ENCODE results near the gene OLA1. TPM values are rescaled to one million over a fixed set of nuclear protein-coding genes. Genes with fewer than 3 reads are reported as not detected.

The OLA1 gene
- polyA plus RNA-seq, 2 of the 4 experiments (the other 2 are of a cell fraction), result 127 to 226 TPM

DNA sequence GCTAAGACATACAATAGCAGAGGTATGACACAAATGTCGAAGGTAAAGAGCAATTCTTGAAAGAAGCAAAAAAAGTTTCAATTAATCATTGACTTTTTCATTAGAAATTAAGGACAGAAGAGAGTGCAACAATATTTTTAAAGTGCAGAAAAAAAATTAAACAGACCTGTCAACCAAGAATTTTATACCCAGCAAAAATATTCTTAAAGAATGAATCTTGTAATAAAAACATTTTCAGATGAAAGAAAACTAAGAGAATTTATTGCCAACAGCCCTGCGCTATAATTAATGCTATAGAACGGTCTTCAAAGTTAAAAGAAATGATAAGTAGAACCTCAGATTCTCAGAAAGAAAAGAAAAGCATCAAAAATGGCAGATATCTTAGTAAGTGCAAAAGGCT, 79.0 kb downstream of the OLA1 start:
- no peaks in the 10 kb centered on the region for H3K4me1 ChIP-seq
- WGBS (ENCODE audit: missing lambda C conversion rate), result 94% methylated on average over 3 of the region's 3 CpGs
- no peak for DNase-seq (ENCODE audit: low read depth in 1 of 2, low spot score in 1 of 2)
- peaks cover 40% of the 10 kb centered on the region for H3K9me3 ChIP-seq
- no peak for TF ChIP-seq JUNB (IDR thresholded peaks at IDR 0.05)
- TF ChIP-seq EHMT2 (IDR thresholded peaks at IDR 0.05; ENCODE audit: low read depth), result no peak
- no peak for TF ChIP-seq FOSB (CRISPR knock-in tag; IDR thresholded peaks at IDR 0.05)
- TF ChIP-seq PHF8 (IDR thresholded peaks at IDR 0.05; ENCODE audit: borderline replicate concordance, low read depth), result no peak
- TF ChIP-seq RNF2 (IDR thresholded peaks at IDR 0.05; ENCODE audit: borderline replicate concordance, low read depth), result no peak
- TF ChIP-seq HOXB5 (CRISPR knock-in tag; IDR thresholded peaks at IDR 0.05), result no peak
- TF ChIP-seq, protein P1, sequence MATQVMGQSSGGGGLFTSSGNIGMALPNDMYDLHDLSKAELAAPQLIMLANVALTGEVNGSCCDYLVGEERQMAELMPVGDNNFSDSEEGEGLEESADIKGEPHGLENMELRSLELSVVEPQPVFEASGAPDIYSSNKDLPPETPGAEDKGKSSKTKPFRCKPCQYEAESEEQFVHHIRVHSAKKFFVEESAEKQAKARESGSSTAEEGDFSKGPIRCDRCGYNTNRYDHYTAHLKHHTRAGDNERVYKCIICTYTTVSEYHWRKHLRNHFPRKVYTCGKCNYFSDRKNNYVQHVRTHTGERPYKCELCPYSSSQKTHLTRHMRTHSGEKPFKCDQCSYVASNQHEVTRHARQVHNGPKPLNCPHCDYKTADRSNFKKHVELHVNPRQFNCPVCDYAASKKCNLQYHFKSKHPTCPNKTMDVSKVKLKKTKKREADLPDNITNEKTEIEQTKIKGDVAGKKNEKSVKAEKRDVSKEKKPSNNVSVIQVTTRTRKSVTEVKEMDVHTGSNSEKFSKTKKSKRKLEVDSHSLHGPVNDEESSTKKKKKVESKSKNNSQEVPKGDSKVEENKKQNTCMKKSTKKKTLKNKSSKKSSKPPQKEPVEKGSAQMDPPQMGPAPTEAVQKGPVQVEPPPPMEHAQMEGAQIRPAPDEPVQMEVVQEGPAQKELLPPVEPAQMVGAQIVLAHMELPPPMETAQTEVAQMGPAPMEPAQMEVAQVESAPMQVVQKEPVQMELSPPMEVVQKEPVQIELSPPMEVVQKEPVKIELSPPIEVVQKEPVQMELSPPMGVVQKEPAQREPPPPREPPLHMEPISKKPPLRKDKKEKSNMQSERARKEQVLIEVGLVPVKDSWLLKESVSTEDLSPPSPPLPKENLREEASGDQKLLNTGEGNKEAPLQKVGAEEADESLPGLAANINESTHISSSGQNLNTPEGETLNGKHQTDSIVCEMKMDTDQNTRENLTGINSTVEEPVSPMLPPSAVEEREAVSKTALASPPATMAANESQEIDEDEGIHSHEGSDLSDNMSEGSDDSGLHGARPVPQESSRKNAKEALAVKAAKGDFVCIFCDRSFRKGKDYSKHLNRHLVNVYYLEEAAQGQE (IDR thresholded peaks at IDR 0.05), result no peak
- TF ChIP-seq, protein P2, sequence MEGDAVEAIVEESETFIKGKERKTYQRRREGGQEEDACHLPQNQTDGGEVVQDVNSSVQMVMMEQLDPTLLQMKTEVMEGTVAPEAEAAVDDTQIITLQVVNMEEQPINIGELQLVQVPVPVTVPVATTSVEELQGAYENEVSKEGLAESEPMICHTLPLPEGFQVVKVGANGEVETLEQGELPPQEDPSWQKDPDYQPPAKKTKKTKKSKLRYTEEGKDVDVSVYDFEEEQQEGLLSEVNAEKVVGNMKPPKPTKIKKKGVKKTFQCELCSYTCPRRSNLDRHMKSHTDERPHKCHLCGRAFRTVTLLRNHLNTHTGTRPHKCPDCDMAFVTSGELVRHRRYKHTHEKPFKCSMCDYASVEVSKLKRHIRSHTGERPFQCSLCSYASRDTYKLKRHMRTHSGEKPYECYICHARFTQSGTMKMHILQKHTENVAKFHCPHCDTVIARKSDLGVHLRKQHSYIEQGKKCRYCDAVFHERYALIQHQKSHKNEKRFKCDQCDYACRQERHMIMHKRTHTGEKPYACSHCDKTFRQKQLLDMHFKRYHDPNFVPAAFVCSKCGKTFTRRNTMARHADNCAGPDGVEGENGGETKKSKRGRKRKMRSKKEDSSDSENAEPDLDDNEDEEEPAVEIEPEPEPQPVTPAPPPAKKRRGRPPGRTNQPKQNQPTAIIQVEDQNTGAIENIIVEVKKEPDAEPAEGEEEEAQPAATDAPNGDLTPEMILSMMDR (IDR thresholded peaks at IDR 0.05), result no peak
- H3K4me3 ChIP-seq, result no peak overlapping the region
- ATAC-seq, result no peak
- POLR2A ChIA-PET, result no interaction called here
- H3K4me2 ChIP-seq, result no peak overlapping the region
- CTCF ChIA-PET, result no interaction called here
- FAIRE-seq, result no peak
- no peak overlapping the region for H3K27ac ChIP-seq

DNA sequence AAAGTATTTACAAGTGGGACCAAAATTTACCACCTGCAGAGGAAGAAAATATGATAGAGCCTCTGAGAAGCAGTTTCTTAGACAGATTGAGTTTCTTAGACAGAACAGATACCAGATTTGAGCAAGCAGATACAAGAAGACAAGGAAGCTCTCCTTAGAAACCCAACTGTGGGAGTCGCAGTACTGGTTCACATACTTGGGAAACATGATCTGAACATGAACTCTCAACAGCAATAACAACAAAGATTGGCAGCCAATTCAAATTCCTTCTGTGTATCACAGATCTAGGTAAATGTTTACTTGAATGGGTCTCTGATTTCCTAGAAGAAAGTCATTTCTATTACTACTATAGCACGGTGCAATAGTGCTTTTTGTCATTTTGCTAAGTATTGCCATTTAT, 82.1 kb downstream of the OLA1 start:
- Histone ChIP-seq H3K27ac (no peak overlapping the region), H3K9me3 (peaks cover 22% of the 10 kb centered on the region), H3K4me3 (no peak overlapping the region), H3K4me1 (no peaks in the 10 kb centered on the region), H3K4me2 (no peak overlapping the region)
- TF ChIP-seq NFE2L2 (conservative IDR thresholded peaks at IDR 0.05; ENCODE audit: low read length) (no peak), RNF2 (IDR thresholded peaks at IDR 0.05; ENCODE audit: borderline replicate concordance, low read depth) (no peak), ESRRA (IDR thresholded peaks at IDR 0.05; ENCODE audit: borderline replicate concordance, low read length) (no peak), BHLHE40 (IDR thresholded peaks at IDR 0.05; ENCODE audit: low read depth, low read length) (no peak), EHMT2 (IDR thresholded peaks at IDR 0.05; ENCODE audit: low read depth) (no peak), KDM1A (IDR thresholded peaks at IDR 0.05; ENCODE audit: low read depth) (no peak), POLR2AphosphoS2 (conservative IDR thresholded peaks at IDR 0.05; ENCODE audit: low read length) (no peak), HEYL (CRISPR knock-in tag; IDR thresholded peaks at IDR 0.05) (no peak), GATA3 (IDR thresholded peaks at IDR 0.05; ENCODE audit: borderline replicate concordance) (no peak), ZFP36 (IDR thresholded peaks at IDR 0.05; ENCODE audit: borderline replicate concordance, partially characterized antibody) (no peak), NPAS2 (CRISPR knock-in tag; IDR thresholded peaks at IDR 0.05; ENCODE audit: borderline replicate concordance) (no peak)
- TF ChIP-seq, protein P3, sequence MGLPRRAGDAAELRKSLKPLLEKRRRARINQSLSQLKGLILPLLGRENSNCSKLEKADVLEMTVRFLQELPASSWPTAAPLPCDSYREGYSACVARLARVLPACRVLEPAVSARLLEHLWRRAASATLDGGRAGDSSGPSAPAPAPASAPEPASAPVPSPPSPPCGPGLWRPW (IDR thresholded peaks at IDR 0.05), result no peak
- TF ChIP-seq, protein P4, sequence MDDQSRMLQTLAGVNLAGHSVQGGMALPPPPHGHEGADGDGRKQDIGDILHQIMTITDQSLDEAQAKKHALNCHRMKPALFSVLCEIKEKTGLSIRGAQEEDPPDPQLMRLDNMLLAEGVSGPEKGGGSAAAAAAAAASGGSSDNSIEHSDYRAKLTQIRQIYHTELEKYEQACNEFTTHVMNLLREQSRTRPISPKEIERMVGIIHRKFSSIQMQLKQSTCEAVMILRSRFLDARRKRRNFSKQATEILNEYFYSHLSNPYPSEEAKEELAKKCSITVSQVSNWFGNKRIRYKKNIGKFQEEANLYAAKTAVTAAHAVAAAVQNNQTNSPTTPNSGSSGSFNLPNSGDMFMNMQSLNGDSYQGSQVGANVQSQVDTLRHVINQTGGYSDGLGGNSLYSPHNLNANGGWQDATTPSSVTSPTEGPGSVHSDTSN (IDR thresholded peaks at IDR 0.05), result no peak
- TF ChIP-seq, protein P5, sequence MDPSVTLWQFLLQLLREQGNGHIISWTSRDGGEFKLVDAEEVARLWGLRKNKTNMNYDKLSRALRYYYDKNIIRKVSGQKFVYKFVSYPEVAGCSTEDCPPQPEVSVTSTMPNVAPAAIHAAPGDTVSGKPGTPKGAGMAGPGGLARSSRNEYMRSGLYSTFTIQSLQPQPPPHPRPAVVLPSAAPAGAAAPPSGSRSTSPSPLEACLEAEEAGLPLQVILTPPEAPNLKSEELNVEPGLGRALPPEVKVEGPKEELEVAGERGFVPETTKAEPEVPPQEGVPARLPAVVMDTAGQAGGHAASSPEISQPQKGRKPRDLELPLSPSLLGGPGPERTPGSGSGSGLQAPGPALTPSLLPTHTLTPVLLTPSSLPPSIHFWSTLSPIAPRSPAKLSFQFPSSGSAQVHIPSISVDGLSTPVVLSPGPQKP (IDR thresholded peaks at IDR 0.05; ENCODE audit: low read depth, low read length), result no peak
- ChIA-PET CTCF (no interaction called here), POLR2A (no interaction called here)
- no peak for ATAC-seq
- FAIRE-seq, result no peak
- WGBS (ENCODE audit: missing lambda C conversion rate), result 72% methylated on average over 2 of the region's 2 CpGs
- no peak for DNase-seq (ENCODE audit: low read depth in 1 of 2, low spot score in 1 of 2)

All from A549 (cell line).